ENCODE data around the gene ANK2.

ANK2 gene

DNA sequence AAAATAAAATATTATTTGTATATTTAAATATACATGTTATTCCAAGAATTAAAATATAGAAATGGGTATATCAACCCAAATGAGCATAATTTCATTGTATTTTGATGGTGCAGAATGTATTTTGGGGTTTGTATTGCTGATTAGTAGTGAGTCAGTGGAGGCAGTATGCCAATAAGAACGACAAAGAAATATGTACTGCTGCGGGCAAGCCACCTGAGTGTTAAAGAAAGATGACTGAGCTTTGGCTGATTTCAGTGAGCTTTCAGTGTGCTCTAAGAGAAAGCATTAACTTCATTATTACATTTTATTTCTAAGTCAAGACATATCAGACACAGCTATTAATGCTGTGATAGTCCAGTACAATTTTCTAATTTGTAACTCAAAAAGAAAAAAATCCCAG, 297.8 kb downstream of the ANK2 start:
- no peak for DNase-seq (ENCODE audit: low spot score)

DNA sequence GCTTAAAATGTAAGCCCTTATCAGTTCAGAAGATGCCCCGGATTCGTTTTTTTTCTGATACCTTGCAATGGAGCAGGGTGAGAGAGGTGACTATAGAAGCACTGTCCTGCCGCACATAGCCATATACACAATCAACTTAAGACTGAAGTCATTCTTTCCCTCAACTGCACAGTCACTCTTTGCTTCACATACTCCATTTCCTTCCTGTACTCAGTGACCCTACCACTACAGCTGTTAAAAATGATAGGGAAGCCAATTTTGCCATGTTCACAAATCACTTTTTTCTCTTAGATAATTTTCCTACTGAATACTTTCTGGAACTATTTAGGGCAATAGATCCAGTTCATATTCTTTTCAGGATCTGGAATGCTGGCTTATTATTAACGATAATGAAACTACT, 300.0 kb downstream of the ANK2 start:
- no peak for DNase-seq (ENCODE audit: low spot score)

DNA sequence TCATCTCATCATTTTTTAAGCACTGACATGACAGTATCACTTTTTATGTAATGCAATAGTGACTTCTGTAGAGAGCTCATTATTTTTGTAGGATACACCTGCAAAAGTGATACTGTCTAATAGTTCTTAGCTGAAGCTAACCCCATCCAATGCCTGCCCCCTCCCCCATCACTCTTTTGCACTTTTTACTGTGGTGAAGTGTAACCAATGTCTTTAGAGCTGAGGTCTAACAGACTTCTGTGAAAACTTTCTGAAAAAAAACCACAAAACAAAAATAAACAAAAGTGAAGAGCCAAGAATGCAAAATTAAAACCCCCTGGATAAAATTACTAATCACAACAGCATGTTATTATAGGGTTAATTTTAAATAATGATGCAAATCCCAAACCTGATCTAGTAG, 301.1 kb downstream of the ANK2 start:
- no peak for DNase-seq (ENCODE audit: low spot score)

DNA sequence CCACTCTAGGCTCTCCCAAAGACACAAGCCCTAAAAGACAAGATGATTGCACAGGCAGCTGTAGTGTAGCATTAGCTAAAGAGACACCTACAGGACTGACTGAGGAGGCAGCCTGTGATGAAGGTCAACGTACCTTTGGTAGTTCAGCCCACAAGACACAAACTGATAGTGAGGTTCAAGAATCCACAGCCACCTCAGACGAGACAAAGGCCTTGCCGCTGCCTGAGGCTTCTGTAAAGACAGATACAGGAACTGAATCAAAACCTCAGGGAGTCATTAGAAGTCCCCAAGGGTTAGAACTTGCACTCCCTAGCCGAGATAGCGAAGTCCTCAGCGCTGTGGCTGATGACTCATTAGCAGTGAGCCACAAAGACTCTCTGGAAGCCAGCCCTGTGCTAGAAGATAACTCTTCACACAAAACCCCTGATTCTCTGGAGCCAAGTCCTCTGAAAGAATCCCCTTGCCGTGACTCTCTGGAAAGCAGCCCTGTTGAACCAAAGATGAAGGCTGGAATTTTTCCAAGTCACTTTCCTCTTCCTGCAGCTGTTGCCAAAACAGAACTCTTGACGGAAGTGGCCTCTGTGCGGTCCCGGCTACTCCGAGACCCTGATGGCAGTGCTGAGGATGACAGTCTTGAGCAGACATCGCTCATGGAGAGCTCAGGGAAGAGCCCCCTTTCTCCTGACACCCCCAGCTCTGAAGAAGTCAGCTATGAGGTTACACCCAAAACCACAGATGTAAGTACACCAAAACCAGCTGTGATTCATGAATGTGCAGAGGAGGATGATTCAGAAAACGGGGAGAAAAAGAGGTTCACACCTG, 306.3 kb downstream of the ANK2 start:
- no peak for DNase-seq (ENCODE audit: low spot score)

DNA sequence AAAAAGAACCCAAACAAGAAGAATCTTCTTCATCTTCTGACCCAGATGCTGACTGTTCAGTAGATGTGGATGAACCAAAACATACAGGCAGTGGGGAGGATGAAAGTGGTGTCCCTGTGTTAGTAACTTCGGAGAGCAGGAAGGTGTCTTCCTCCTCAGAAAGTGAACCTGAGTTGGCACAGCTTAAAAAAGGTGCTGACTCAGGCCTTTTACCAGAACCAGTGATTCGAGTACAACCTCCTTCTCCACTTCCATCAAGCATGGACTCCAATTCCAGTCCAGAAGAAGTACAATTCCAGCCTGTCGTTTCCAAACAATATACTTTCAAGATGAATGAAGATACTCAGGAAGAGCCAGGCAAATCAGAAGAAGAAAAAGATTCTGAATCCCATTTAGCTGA, 307.0 kb downstream of the ANK2 start:
- DNase-seq (ENCODE audit: low spot score), result no peak

DNA sequence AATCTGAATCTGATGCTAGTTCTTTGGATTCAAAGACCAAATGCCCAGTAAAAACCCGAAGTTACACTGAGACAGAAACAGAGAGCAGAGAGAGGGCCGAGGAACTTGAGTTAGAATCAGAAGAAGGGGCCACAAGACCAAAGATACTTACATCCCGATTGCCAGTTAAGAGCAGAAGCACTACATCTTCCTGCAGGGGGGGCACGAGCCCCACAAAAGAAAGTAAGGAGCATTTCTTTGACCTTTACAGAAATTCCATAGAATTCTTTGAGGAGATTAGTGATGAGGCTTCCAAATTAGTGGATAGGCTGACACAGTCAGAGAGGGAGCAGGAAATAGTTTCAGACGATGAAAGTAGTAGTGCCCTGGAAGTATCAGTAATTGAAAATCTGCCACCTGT, 309.3 kb downstream of the ANK2 start:
- no peak for DNase-seq (ENCODE audit: low spot score)

DNA sequence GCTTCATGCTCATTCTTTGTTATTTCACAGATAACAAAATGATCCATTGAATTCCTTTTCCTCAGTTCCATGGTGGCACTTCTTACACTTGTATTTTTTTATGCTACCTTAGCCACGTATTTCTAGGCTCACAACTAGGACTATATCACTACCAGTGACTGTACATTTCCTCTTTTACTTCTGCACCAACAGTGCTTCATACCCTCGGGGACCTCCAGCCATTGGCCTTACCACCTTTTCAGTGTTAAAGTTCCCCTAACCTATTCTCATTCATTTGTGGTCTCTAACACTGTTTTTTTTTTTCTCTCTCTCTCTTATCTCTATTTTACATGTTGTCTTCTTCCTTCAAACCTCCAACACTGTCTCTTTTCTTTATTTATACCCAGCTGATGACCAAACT, 315.9 kb downstream of the ANK2 start:
- no peak for DNase-seq (ENCODE audit: low spot score)

DNA sequence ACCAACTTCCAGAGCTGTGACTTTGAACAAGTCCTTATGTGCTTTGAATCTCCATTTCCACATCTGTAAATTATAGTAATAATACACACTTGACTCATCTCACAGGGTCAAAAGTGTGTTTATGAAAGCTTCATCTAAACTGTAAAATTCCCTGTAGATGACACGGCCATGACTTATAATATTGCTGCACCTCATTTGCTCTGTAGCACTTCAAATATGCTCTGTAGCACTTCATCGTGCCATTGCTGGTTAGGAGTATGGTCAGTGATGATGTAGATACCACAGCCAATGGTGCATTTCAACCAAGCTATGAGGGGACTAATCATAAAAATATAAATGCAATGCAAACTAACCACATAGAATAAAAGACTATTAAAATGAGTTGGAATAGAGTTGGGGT, 318.6 kb downstream of the ANK2 start:
- DNase-seq (ENCODE audit: low spot score), result no peak

DNA sequence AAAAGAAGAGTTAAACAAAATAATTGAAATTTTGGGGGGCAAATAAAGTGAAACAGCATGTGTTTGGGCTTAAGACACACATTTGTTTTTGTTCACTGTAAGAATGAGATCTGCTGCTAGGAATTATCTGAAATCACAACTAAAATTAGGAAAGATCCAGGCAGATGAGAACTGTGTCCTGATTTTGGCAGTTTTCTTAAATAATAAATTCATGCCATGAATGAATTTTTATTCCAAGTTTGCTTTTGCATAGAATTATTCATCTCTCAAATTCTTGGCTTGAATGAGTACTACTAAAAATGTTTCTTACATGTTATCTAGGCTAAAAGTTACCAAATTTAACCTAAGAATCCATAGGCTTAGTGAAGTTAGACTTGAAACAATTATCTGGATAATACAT, 321.7 kb downstream of the ANK2 start:
- no peak for DNase-seq (ENCODE audit: low spot score)

DNA sequence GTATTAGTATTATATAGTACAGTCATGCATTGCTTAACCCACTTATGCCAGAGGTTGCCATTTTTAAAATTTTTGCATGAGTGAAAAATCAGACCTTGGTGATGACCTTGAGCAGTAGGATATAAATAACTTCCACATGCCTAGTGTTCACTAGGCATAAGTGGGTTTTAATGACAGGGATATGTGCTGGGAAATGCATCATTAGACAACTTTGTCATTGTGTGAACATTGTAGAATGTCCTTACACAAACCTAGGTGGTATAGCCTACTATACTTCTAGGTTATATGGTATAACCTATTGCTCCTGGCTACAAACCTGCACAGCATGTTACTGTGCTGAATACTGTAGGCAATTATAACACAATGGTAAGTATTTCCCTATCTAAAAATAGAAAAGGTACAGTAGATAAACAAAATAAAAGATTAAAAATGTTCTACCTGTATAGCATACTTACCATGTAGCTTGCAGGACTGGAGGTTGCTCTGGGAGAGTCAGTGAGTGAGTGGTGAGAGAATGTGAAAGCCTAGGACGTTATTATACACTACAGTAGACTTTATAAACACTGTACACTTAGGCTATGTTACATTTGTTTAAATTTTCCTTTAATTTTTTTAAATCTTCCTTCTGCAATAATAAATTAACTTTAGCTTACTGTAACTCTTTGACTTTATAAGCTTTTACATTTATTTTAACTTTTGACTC, 326.7 kb downstream of the ANK2 start:
- no peak for DNase-seq (ENCODE audit: low spot score)

DNA sequence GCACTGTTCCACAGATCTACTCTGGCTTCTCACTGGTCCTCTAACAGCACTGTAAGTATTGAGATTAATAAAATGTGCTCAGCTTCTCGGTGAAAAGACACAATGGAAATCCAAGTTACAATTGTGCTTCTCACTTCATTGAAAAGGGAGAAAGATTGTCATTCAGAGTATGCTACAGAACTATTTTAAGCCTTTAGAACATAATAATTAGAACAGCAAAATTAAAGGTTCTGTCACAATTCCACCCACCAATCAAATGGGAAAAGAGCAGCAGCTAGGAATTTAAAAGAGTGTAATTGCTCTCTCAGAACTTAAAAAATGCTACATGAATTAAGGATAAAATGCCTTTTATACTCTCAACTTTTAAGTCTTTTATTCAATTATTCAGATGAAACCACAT, 329.4 kb downstream of the ANK2 start:
- DNase-seq (ENCODE audit: low spot score), result no peak

DNA sequence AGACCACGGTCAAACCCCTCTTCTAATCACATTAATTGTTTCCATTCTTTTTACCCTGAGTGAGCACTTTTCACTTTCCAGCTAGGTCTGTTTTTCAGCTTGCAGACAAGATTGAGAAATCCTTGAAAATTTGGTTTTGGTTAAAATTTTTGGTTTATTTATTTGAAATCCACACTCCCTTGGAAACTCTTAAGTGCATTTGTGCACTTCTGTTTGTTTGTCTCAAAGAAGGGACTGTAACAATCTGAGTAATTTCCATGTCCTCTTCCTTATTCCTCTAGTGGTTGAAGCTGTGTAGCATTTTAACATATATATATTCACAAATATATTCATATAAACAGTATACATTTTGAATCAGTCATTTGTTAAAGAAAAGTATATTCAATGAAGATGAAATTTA, 333.3 kb downstream of the ANK2 start:
- no peak for DNase-seq (ENCODE audit: low spot score)

DNA sequence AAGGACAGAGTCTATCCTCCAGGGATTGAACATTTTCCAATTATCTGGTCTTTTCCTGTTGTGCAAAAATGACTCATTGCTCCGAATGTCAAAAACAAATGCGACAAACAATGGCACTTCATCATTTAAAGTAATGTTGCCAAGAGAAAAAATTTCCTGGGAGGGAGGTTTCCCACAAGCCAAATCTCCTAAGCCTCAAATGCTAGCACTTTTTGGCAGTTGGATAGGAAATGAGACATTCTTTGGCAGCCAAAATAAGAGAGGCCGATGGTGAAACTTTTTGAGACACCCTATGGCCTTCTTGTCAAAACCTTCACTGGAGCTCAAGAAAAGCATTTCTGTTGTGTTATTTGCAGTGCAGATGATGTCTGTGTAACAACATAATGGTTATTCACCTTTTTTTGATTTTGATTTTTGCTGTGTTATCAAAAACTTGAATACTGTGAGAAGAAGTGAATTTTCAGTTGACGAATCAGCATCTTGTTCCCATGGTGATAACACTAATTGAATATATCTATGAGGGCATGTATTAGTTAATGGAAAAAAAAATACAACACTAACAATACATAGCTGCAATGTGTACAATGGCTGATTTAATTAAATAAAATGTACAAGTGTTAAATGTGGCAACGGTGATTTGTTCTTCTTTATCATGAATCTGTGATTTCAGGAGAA, 333.8 kb downstream of the ANK2 start:
- DNase-seq (ENCODE audit: low spot score), result no peak

DNA sequence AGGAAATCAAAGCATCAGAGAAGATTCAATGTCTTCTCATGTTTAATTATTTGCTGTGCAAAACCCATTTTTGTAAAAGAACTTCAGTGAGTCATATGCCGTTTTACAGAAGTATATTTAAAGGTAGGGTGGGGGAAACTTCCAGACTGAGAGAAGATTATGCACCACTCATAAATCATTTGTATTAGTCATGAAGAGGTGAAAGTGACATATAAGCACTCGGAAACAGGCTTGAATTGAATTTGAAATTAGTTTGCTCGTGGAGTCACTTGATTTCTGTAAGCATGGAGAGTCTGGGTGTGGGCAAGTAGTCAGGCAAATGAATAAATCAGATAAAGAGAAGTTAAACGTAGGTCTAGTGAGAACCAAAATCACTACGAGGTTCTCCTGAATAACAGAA, 335.1 kb downstream of the ANK2 start:
- no peak for DNase-seq (ENCODE audit: low spot score)

DNA sequence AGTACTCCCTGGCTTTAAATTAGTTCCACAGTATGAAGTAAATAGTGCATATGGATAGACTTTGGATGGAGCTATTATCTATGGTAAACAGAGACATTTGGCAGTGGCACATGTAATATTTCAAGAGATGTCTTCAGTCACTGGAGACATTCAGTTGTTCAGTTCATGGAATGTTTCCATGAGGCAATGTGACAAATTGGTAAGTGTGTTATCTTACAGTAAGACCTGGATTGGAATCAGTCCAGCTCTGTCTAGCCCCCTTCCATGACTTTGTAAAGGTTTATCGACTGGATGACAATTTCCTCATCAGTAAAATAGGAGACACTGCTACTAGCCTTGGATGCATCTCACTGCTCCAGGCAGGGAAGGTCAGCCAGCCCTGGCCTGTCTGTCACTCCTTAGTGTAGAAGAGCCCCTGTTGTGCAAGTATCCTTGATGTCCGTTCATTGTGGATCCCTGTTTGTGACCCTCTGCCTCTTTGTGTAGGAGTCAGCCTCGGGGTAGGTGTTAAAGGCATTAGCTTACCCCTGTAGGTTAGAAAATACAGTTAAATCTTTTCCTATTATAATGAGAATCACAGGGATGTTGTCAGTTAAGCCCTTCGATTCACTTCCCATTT, 335.9 kb downstream of the ANK2 start:
- DNase-seq (ENCODE audit: low spot score), result no peak

DNA sequence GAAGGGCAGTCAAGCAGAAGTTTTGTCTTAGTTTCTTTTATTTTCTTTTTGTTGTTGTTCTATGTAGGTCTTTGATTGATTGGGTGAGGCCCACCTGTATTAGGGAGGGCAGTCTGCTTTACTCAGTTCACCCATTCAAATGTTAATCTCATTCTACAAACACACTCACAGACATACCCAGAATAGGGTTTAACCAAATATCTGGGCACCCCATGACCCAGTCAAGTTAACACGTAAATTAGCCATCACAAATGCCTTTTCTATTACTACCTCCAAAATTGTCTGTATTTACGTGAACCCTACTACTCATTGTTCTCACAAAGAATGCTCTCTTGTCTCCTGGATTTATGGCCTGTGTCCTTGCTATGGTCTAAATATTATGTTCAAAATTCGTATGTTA, 339.7 kb downstream of the ANK2 start:
- no peak for DNase-seq (ENCODE audit: low spot score)

DNA sequence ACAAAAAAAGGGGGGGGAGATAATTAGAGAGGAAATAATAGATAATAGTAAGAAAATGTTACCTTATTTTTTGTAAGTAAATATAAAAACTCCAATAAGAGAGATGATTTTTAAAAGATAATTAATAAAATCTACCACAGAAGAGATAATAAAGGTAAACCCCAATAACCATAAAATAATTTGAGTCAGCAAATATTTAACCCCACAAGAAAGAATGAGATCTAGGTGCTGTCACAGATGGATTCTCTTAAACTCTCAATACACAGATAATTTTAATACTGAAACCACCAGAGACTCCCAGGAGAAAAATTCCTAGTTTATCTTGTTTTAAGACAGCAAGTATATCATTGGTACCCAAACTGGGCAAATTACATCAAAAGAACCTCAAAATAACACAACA, 341.4 kb downstream of the ANK2 start:
- no peak for DNase-seq (ENCODE audit: low spot score)

DNA sequence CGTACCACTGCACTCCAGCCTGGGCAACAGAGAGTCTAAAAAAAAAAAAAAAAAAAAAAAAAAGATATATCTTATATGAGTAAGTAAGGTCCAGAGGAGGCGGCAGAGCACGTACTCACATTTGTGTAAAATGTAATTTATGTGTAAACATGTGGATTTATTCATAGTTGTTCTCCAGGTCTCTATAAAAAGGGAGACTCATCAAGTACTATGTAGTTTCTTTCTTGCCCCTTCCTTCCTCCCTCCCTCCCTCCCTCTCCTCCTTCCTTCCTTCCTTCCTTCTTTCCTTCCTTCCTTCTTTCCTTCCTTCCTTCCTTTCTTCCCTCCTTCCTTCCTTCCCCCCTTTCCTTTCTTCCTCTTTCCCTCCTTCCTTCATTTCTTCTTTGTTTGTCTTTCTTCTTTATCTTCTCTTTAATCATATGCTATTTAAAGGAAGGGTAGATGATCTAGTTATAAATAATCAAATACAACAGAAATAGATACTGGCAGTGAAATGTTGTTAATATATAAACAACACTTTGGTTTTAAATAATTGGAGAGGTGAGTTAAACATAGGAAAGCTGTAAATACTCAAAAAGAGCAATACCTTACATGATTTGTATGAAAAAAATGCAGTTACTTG, 344.8 kb downstream of the ANK2 start:
- DNase-seq (ENCODE audit: low spot score), result no peak

DNA sequence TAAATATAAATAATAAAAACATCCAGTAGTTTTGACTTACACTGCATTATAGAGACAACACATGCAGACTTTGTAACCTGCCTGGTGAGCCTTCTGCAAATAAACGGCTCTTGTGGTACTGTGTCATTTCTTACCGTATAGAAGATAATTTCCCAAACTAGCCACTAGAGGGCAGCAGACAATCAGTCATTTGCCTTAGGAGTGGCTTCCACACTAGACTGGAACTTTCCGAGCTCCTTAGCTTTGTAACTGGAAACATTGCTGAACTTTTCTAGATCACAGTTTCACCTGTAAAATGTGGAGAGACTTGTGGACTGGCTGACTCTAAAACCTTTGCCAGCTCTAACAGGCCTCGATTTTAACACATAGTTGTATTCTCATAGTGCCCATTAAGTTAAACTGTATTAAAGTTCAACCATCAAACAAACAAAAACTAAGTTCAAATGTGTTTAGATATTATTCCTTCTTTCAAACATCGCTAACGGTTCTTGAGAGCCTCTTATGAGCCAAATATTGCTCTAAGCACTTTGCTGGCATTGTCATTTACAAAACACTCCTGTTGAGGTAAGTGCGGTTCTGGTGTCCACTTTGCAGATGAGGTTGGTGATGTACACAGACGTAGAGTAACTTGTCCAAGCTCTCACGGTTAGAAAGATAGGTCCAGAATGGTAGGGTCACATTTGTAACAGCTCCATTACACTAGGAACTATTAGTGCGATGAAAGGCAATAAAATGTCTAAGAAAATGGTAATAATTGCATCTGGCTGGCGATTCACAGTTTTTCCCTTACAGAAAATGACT, 345.5 kb downstream of the ANK2 start:
- DNase-seq (ENCODE audit: low spot score), result peak; percentile 71

DNA sequence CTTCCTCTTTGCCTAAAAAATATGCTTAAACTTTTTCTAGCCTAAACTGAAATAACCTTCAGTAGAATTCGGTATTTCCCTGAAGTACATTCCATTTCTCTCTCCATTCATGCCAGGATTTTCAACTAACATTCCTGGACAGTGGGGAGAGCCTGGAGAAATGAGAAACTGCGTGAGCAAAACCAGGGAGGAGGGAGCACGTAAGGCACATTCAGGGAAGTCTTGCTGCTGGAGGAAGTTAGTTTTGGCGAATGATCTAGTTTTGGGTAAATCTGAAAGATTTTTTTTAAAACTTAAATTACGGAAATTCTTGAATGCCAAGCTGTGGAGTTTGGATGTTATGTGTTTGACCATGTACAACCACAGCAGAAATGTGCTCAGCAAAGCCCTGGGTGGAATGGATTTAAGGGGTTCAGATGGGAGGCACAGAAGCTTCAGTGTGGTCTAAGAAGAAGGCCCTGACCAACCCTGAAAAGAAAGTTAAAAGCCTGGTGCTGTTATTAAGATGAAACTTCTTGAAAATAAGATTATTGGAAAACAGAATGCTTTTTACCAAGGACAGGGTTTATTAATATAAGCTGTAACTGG, 347.8 kb downstream of the ANK2 start:
- no peak for DNase-seq (ENCODE audit: low spot score)

Data from hematopoietic multipotent progenitor cell treated with erythropoietin and hydrocortisone succinate and interleukin-3 and kit ligand, for 17 days (in vitro differentiated cells).